Activated CD4-positive, alpha-beta T cell treated with anti-CD3 and anti-CD28 coated beads, Interleukin-2, amount 50 U/mL, for 4 hours (primary cell): ENCODE data around the gene YIPF5.

Source experiments
- DNase-seq, 2 experiments: peaks; one replicate each; pipeline ENCODE4 v3.0.0-alpha.2; 2020

YIPF5 gene

GRCh38 chr5:144177548-144177947, 7.1 kb upstream of the YIPF5 start:
- no peak for DNase-seq

DNA sequence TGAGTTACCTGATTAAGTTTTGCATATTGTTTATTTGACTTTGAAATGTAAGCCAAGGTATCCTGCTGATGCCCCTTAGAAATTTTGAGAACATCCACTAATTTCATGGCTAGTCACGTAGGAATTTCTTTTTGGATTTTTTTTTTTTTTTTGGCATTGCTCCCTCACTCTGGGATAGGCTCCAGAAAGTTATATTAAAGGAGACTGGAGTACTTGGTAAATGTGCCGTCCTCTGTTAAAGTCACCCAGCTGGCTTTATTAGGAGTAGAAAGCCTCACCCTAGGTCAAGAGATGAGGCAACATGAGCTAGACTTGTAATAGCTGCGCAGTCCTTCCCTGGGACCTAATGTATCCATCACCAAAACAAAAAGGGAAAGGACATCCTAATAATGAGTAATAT, 3.3 kb upstream of the YIPF5 start:
- no peak for DNase-seq

DNA sequence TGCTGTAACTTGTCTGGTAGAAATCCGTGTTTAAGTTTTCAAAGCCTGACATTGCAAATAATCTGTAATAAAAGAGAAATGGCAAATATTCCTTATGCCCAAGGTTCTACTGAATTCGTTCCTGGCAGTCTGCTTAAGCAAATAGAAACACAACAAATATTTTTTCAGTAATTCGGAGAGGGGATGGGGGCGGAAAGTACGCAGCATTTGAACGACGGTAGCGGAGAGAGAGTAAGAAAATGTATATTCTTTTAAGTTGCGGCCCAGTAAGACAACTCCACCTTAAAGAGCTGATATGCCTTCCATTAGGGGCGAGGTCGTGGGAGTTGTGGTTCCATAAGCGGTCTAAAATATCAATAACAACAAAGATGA, 569 bp downstream of the YIPF5 start:
- DNase-seq = peak in 1 of 2 experiments; percentile 5

DNA sequence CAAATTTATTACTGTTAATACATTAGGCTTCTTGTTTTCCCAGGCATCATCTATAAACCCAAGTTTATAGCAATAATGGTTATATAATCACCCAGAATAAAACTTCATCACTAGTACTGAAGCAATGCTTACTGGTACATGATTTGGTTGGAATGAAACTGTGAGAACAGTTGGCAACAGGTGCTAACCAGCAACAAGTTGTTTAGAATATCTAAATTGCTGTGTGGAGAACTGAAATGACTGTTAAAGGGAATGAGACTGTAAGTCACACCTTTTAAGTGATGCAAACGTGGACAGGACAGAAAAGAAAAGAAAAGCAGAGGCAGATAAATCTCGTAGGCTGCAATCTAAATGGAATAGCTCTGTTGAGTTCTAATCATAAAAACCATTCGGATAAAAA, 2.5 kb downstream of the YIPF5 start:
- no peak for DNase-seq

DNA sequence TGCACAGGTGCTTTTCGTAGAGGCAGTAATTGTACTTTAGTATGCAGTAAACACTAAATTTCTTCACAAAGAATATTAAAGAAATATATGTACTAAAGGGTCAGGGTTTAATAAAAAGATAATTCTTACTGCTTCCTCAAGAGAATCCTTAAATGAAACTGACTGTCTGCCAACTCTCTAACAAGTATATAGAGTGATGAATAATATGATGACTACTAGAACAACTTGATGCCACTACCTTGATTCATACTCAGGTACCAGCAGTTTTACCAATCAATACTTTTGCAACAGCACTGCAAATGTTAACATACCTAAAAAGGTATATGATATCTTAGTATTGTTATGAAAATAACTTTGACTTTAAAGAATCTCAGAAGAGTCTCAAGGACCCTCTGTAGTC, 3.8 kb downstream of the YIPF5 start:
- DNase-seq = no peak

- no peak for DNase-seq
Measured at GRCh38 chr5:144162686-144163085, 7.8 kb downstream of the YIPF5 start.

- DNase-seq = no peak
Measured at GRCh38 chr5:144156767-144157171, 13.7 kb downstream of the YIPF5 start.

DNA sequence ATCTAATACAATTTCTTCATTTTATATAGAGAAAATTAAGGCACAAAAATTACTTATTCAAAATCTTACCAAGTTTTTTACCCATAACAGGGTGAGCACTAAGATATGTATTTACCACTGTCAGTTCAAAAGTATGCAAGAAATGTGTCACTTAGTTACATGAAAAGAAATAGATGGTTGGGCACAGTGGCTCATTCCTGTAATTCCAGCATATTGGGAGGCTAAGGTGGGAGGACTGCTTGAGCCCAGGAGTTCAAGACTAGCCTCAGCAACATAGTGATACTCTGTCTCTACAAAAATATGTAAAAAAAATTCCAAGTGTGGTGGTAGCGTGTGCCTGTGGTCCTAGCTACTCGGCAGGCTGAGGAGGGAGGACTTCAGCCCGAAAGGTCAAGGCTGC, 19.4 kb downstream of the YIPF5 start:
- DNase-seq = no peak

DNA sequence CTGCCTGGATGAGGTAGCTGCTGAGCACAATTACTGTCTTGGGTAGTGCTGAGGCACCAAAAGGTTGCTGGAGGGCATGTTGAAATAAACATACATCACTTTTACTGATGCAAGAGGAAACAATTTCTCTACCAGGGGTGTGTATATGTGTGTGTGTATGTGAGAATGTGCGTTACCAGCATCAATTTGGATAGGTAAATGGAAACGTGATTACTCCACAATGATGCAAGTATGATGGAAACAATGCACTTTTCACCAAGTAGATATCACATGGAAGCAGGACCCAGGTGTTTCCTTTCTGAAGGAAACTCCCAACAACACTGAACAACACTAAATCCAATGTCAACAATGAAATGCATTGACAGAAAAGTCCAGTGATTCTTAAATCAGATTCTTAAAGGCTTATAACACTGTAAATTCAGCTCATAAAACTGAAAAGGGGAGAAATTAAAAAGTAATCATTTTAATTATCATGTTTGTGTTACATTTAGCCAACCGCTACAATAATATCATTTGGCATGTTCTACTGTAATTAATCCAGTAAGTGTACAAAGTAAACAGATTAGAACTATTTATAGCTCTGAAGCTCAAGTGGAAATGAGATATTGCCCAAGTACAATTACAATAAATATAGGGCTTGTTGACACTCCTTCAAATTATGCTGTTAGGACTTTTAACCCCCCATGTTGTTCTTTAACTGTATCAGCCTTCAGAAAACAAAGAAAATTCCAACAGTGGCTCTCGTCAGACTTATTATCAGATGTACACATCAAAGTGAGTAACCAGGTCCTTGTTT, 25.3 kb downstream of the YIPF5 start:
- DNase-seq = no peak

DNA sequence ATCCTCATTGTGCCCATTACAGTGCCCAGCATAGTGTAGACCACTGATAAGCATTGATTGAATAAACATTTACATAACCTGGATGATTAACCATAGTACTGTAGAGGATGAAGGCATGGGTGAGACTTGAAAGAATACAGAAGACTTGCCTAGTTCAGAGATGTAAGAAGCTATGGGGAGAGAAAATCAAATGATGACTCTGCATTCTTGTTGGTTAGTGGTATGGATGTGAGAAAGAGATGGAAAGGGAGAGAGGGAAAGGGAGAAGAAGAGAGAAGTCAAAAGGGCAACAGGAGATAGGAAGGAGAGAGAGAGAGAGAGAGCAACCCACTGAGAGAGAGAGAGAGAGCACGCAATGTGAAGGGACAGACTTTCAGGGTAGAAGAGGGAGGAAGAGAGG, 26.8 kb downstream of the YIPF5 start:
- DNase-seq = no peak

GRCh38 chr5:144142824-144143162, 27.7 kb downstream of the YIPF5 start:
- no peak for DNase-seq

DNA sequence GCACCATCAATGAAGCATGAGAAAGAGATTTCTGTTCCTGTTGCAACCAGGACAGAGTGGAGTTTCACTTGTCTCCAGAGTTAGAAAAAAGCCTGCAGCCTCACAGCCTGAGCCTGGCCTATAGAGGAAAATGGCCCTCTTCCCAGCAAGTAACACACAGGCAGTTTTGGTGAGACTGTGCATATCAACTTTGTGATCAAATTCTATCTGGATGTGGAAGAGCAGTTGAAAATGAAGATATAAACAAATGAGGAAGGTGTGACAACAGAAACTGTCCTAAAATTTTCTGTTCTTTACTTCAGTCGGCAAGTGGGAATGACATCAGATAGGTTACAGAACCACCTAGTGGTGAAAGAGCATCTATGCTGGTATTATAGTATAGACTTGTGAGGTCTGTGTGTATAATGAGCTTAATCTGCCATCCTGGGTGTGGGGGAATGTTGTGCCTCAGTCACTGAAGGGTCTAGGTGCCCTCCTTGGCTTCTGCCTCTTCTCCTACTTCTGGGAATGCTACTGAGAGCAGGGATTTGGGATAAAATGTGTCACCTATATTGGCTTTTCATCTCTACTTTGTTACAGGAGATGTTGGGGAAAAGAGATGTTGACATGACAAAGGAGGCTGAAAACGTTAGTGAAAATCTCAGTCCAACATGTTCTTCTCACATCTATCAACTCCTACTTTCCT, 28.2 kb downstream of the YIPF5 start:
- no peak for DNase-seq

- no peak for DNase-seq
Measured at GRCh38 chr5:144141585-144141984, 28.9 kb downstream of the YIPF5 start.

DNA sequence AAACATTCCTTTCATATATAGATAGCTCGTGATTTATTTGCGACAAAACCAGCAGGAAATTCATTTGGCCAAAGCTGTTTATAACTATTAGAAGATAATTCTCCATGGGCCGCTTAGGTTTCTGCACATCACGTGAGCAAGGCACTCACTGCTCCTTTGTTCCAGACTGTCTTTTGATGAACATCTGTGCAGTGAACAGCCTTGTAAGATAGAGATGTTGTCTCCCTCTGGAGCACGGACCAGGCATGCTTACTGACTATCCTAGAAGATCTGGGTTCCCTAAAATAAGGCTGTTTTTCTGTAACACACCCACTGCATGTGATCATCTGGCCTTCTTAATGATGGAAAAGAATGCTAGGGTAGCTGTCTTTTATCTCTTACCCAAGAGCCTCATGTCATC, 30.9 kb downstream of the YIPF5 start:
- DNase-seq = no peak

DNA sequence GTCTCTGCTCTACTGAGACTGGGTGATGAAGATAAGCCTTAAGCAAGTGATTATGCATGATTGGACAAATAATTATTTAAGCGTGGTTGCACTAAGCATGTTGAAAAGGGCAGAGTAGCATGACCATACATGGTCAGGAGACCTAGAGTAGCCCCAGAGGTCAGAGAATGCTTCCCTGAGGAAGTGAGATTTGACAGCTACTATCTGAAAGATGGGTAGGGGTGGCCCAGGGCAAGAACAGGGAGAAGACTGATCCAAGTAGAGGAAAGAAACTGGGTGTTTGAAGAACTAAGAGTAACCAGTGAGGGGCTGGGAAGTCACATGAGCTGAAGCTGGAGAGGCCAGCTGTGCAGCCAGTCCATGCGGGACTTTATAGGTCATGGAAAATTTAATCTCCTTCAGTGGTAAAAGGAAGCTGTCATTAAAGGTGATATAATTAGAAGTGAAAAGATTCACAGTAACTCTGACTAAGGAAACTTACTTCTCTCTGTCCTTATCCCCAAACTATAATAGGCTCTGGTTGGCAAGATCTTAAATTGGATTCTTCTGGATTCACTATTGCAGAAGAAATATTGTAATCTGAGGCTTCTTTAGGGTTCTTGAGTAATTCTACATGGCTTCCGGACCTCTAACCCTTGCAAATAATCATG, 35.2 kb downstream of the YIPF5 start:
- DNase-seq = no peak

DNA sequence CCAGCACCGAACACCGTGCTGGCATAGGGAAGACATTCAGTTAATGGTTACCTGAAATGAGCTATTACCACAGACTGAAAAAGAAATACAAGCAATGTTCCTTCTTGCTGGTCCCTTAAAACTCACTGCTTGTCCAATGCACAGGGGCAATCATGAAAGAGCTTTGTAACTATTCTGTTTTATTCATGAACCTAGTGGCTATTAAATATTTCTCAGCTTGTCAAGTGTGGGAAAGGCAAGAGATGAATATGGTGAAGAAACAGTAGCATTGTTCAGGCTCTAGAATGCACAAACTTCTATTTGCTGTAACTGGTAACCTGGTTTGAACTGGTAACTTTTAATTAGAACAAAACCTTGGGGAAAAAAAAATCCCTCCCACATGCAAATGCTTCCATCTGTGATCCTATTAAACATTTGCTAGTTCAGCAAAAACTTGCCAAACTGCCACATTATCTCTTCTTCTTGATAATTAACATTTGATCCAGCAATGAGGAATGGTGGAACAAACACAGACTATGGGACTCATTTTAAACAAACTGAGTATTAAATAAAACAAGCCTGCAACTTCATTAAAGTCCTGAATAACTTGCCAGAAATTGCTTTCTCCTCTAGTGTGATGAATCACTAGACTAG, 36.1 kb downstream of the YIPF5 start:
- DNase-seq = no peak

GRCh38 chr5:144133050-144133633, 37.3 kb downstream of the YIPF5 start:
- DNase-seq = no peak

DNA sequence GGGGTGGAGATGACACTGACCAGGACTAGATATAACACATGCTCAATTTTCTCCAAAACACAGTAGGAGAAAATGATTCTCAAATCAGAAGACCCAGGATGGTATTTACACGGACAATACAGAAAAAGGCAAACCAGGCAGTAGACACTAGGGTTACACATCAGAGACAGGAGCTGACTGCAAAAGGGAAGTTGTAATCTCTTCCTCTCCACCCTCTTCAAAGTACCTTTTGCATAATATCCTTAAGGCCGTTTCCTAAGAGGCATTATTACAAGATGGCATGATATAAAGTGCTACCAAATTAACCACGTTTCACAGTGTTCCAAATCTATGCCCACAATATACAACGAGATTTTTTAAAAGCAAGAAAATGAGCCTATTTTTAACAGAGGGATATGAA, 39.2 kb downstream of the YIPF5 start:
- DNase-seq = no peak

- no peak for DNase-seq
Measured at GRCh38 chr5:144130306-144130705, 40.2 kb downstream of the YIPF5 start.

DNA sequence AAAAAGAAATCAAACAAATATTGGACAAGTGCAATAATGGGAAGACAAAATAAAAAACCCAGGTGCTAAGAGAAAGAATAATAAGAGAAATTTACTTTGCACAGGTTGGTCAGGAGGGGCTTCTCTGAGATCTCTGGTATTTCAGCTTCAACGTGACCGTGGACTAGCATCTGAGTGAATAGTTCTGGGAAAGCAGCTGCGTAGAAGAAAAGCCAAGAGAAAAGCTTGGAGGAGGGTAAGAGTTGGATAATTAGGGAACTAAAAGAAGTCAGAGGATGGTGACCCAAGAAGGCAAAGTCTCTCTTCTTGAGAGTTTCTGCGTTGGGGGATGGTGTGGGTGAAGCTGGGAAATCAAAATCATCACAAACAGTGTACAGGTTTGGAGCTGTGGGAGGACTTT, 41.6 kb downstream of the YIPF5 start:
- DNase-seq = no peak

DNA sequence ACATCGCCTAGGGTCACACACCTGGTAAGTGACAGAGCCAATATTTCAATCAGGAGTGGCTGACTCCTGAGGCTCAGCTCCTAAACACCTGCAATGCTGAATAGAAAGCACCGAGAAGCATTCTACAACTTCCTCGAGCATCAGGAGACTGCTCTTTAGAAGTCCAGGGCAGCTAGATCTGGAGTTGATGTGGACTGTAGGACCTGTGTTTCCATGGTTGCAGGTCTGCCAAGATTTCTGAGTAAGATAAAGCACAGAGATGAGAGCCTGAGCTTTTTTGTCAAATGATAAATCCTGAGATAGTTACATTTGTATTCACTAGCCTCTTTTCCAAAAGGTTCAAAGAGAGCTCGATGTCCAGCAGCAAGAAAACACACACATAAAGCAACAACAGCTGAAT, 43.8 kb downstream of the YIPF5 start:
- DNase-seq = no peak

DNA sequence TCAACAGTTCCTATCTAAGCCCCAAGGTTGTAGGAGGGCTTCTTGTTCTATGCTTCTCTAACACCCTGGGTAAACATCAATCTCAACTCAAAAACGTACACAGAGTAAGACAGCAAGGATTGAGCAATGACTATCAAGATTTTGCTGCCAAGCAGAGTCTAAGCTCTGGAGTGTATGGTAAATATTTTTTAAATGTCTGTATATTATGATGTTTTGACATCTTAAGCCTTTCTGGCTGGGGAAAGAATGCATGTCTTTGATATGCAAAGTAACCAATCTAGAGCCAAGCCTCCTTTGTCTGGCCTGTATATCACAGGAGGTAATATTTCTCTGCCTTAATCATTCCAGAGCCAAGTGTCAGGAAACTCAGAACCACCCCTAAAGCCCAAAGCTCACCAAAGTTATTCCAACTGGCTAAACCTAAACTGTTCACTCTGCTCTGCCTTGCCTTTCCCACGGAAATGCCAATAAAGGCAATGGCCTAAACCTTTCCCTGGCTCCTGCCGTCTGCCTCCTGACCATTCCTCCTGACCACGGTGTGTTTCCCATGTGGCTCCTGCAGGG, 45.2 kb downstream of the YIPF5 start:
- no peak for DNase-seq

- no peak for DNase-seq
Measured at GRCh38 chr5:144122641-144123040, 47.8 kb downstream of the YIPF5 start.
